Measurements from ENCODE around the gene ACOT7. TPM values are rescaled to one million over a fixed set of nuclear protein-coding genes. Genes with fewer than 3 reads are reported as not detected.

Gene ACOT7
- total and polyA plus RNA-seq, 2 experiments from 2014 or later: 167 to 169 TPM

- no peaks in the 10 kb centered on the region for H4K20me1 ChIP-seq (replicated peaks; ENCODE audit: insufficient read depth)
- H3K27me3 Mint-ChIP-seq (ENCODE audit: insufficient read depth, low read depth, poor library complexity): peaks cover 4% of the 10 kb centered on the region
- H3F3A ChIP-seq (replicated peaks; ENCODE audit: low read depth): no peaks in the 10 kb centered on the region; the same call in 1 of the 2 replicates
- H3K4me3 Mint-ChIP-seq: no peak overlapping the region
- no peaks in the 10 kb centered on the region for H3K27me3 ChIP-seq (ENCODE audit: insufficient read depth)
- H3K4me1 ChIP-seq (ENCODE audit: insufficient read depth): no peaks in the 10 kb centered on the region
- no peak overlapping the region for H3K4me2 ChIP-seq
- H3K36me3 ChIP-seq (ENCODE audit: insufficient read depth): no peaks in the 10 kb centered on the region
- H3K79me2 ChIP-seq (replicated peaks; ENCODE audit: insufficient read depth): no peaks in the 10 kb centered on the region
- DNase-seq (ENCODE audit: low spot score): no peak
- no peak for ATAC-seq
- no peaks in the 10 kb centered on the region for H3K36me3 Mint-ChIP-seq (ENCODE audit: low read depth)
- H2AFZ ChIP-seq: no peak overlapping the region
- TF ChIP-seq CTCF (conservative IDR thresholded peaks at IDR 0.05; ENCODE audit: low read depth in 2 of 2) (no peak), ETS1 (IDR thresholded peaks at IDR 0.05) (no peak), JUNB (IDR thresholded peaks at IDR 0.05; ENCODE audit: unreplicated experiment) (no peak), CREB1 (CRISPR knock-in tag; IDR thresholded peaks at IDR 0.05; ENCODE audit: low read depth) (no peak), EZH2 (IDR thresholded peaks at IDR 0.05; ENCODE audit: low read depth, unreplicated experiment) (no peak), ZNF331 (CRISPR knock-in tag; IDR thresholded peaks at IDR 0.05; ENCODE audit: low read depth) (no peak), ZNF114 (CRISPR knock-in tag; IDR thresholded peaks at IDR 0.05) (no peak), STAT1 (IDR thresholded peaks at IDR 0.05; ENCODE audit: unreplicated experiment) (no peak)
- TF ChIP-seq, protein P1, sequence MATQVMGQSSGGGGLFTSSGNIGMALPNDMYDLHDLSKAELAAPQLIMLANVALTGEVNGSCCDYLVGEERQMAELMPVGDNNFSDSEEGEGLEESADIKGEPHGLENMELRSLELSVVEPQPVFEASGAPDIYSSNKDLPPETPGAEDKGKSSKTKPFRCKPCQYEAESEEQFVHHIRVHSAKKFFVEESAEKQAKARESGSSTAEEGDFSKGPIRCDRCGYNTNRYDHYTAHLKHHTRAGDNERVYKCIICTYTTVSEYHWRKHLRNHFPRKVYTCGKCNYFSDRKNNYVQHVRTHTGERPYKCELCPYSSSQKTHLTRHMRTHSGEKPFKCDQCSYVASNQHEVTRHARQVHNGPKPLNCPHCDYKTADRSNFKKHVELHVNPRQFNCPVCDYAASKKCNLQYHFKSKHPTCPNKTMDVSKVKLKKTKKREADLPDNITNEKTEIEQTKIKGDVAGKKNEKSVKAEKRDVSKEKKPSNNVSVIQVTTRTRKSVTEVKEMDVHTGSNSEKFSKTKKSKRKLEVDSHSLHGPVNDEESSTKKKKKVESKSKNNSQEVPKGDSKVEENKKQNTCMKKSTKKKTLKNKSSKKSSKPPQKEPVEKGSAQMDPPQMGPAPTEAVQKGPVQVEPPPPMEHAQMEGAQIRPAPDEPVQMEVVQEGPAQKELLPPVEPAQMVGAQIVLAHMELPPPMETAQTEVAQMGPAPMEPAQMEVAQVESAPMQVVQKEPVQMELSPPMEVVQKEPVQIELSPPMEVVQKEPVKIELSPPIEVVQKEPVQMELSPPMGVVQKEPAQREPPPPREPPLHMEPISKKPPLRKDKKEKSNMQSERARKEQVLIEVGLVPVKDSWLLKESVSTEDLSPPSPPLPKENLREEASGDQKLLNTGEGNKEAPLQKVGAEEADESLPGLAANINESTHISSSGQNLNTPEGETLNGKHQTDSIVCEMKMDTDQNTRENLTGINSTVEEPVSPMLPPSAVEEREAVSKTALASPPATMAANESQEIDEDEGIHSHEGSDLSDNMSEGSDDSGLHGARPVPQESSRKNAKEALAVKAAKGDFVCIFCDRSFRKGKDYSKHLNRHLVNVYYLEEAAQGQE (IDR thresholded peaks at IDR 0.05; ENCODE audit: unreplicated experiment): no peak
- H3K4me3 ChIP-seq: no peak overlapping the region
- H3K9me3 Mint-ChIP-seq: no peaks in the 10 kb centered on the region
- no peaks in the 10 kb centered on the region for H3K9me2 ChIP-seq (ENCODE audit: insufficient read depth)
- H3K4me1 Mint-ChIP-seq: no peaks in the 10 kb centered on the region; the same call in 2 of the 3 replicates
- H3K27ac Mint-ChIP-seq: no peak overlapping the region
- peak overlapping the region; percentile 63; the same call in 1 of the 2 replicates for H3K27ac ChIP-seq (ENCODE audit: low read depth)
Observed at GRCh38 chr1:6287029-6287428, 106.5 kb downstream of the ACOT7 start.

- no peaks in the 10 kb centered on the region; the same call in 1 of the 2 replicates for H3F3A ChIP-seq (replicated peaks; ENCODE audit: low read depth)
- no peak overlapping the region for H2AFZ ChIP-seq
- no peaks in the 10 kb centered on the region; the same call in 2 of the 3 replicates for H3K4me1 Mint-ChIP-seq
- no peaks in the 10 kb centered on the region for H3K9me3 Mint-ChIP-seq
- H3K27ac ChIP-seq (ENCODE audit: low read depth): peak overlapping the region; percentile 63; the same call in 1 of the 2 replicates
- no peaks in the 10 kb centered on the region for H3K9me2 ChIP-seq (ENCODE audit: insufficient read depth)
- no peaks in the 10 kb centered on the region for H3K36me3 ChIP-seq (ENCODE audit: insufficient read depth)
- H4K20me1 ChIP-seq (replicated peaks; ENCODE audit: insufficient read depth): no peaks in the 10 kb centered on the region
- no peak overlapping the region for H3K4me3 Mint-ChIP-seq
- H3K4me1 ChIP-seq (ENCODE audit: insufficient read depth): no peaks in the 10 kb centered on the region
- no peak overlapping the region for H3K4me3 ChIP-seq
- DNase-seq (ENCODE audit: low spot score) (no peak), ATAC-seq (no peak)
- H3K4me2 ChIP-seq: no peak overlapping the region
- no peaks in the 10 kb centered on the region for H3K36me3 Mint-ChIP-seq (ENCODE audit: low read depth)
- H3K27me3 ChIP-seq (ENCODE audit: insufficient read depth): no peaks in the 10 kb centered on the region
- H3K27ac Mint-ChIP-seq: no peak overlapping the region
- no peaks in the 10 kb centered on the region for H3K79me2 ChIP-seq (replicated peaks; ENCODE audit: insufficient read depth)
- H3K27me3 Mint-ChIP-seq (ENCODE audit: insufficient read depth, low read depth, poor library complexity): peaks cover 4% of the 10 kb centered on the region
- TF ChIP-seq STAT1 (IDR thresholded peaks at IDR 0.05; ENCODE audit: unreplicated experiment): no peak
- TF ChIP-seq POLR2AphosphoS5 (IDR thresholded peaks at IDR 0.05; ENCODE audit: low read depth): no peak
- TF ChIP-seq CTCF (conservative IDR thresholded peaks at IDR 0.05; ENCODE audit: low read depth in 2 of 2): no peak
Observed at GRCh38 chr1:6286266-6286665, 107.3 kb downstream of the ACOT7 start.

All from GM23338 (cell line).